SK-N-SH (cell line): ENCODE measurements around the gene CTNND1.

ENCODE experiments used
- EZH2phosphoT487 ChIP-seq: fragments of 200-600 bp; sonication (generic); IDR thresholded peaks from 2 replicates; pipeline ENCODE4 v1.6.1; 2017; ENCODE audit warnings: low read depth, mixed run types, mild to moderate bottlenecking, antibody characterized with exemption, moderate library complexity, borderline replicate concordance
- POLR2AphosphoS5 ChIP-seq: IDR thresholded peaks from 2 replicates; pipeline ENCODE4 v1.6.1; 2012; ENCODE audit warnings: low read depth, low read length
- SIN3A ChIP-seq: IDR thresholded peaks from 2 replicates; pipeline ENCODE4 v1.6.1; 2012; ENCODE audit warnings: low read depth, mild to moderate bottlenecking, low read length, moderate library complexity, borderline replicate concordance
- TAF1 ChIP-seq: IDR thresholded peaks from 2 replicates; pipeline ENCODE4 v1.6.1; 2012; ENCODE audit warnings: low read depth, mild to moderate bottlenecking, low read length, moderate library complexity, borderline replicate concordance
- TF ChIP-seq, protein P1 (sequence below): fragments of 200-600 bp; sonication (generic); IDR thresholded peaks from 2 replicates; pipeline ENCODE4 v1.6.1; 2017; ENCODE audit warnings: antibody characterized with exemption, mild to moderate bottlenecking, moderate library complexity
- TF ChIP-seq, protein P2 (sequence below): IDR thresholded peaks from 2 replicates; pipeline ENCODE4; 2012
- TF ChIP-seq, protein P3 (sequence below): IDR thresholded peaks from 2 replicates; pipeline ENCODE4 v1.4.0; 2012; ENCODE audit warnings: low read depth, borderline replicate concordance

DNA sequence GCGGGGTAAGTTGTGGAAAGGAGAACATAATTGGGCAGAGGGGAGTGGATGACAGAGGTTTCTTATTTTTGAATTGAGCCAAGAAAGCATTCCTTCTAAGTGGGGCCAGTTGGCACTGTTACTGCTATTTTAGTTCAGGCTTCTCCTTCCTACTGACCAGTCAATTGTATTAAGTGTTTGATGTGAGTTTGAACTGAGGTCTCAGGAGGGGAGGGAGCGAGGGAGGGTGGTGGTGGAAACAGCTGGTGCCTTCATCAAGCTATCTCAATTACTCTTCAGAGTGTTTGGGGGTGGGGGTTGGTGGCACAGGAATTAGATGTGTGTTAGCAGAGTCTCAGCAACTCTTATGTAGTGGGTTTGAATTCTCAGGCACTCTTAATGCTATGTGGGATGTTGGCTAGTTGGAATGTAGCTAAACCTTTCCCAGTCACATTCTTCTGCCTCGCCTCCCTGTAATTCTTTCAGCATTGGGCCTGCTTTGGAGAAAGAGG is 14.5 kb downstream of the CTNND1 start:
- TF ChIP-seq, protein P1, sequence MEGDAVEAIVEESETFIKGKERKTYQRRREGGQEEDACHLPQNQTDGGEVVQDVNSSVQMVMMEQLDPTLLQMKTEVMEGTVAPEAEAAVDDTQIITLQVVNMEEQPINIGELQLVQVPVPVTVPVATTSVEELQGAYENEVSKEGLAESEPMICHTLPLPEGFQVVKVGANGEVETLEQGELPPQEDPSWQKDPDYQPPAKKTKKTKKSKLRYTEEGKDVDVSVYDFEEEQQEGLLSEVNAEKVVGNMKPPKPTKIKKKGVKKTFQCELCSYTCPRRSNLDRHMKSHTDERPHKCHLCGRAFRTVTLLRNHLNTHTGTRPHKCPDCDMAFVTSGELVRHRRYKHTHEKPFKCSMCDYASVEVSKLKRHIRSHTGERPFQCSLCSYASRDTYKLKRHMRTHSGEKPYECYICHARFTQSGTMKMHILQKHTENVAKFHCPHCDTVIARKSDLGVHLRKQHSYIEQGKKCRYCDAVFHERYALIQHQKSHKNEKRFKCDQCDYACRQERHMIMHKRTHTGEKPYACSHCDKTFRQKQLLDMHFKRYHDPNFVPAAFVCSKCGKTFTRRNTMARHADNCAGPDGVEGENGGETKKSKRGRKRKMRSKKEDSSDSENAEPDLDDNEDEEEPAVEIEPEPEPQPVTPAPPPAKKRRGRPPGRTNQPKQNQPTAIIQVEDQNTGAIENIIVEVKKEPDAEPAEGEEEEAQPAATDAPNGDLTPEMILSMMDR: no peak
- TF ChIP-seq EZH2phosphoT487 (no peak), SIN3A (no peak), TAF1 (no peak), POLR2AphosphoS5 (no peak)
- TF ChIP-seq, protein P2, sequence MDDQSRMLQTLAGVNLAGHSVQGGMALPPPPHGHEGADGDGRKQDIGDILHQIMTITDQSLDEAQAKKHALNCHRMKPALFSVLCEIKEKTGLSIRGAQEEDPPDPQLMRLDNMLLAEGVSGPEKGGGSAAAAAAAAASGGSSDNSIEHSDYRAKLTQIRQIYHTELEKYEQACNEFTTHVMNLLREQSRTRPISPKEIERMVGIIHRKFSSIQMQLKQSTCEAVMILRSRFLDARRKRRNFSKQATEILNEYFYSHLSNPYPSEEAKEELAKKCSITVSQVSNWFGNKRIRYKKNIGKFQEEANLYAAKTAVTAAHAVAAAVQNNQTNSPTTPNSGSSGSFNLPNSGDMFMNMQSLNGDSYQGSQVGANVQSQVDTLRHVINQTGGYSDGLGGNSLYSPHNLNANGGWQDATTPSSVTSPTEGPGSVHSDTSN: no peak
- TF ChIP-seq, protein P3, sequence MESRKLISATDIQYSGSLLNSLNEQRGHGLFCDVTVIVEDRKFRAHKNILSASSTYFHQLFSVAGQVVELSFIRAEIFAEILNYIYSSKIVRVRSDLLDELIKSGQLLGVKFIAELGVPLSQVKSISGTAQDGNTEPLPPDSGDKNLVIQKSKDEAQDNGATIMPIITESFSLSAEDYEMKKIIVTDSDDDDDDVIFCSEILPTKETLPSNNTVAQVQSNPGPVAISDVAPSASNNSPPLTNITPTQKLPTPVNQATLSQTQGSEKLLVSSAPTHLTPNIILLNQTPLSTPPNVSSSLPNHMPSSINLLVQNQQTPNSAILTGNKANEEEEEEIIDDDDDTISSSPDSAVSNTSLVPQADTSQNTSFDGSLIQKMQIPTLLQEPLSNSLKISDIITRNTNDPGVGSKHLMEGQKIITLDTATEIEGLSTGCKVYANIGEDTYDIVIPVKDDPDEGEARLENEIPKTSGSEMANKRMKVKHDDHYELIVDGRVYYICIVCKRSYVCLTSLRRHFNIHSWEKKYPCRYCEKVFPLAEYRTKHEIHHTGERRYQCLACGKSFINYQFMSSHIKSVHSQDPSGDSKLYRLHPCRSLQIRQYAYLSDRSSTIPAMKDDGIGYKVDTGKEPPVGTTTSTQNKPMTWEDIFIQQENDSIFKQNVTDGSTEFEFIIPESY: no peak
